Tibial artery (tissue), 4 donors: Measurements from ENCODE around the gene IGF1R.

Source experiments
- DNase-seq, 2 donors: peaks; one replicate each; pipeline ENCODE4 v3.0.0-alpha.2; 2019
- H3K27ac ChIP-seq, 2 donors: fragments of 200-600 bp; sonication (generic) in 1 of 2; 1 replicate in 1 of 2; 2 replicates in 1 of 2; pipeline ENCODE4 v1.5.1; 2018 to 2019; ENCODE audit warnings: mild to moderate bottlenecking in 1 of 2
- H3K27me3 ChIP-seq, 2 donors: fragments of 200-600 bp; sonication (generic) in 1 of 2; one replicate each; pipeline versions ENCODE4 v1.5.1 to v1.6.0; 2016 to 2019
- H3K36me3 ChIP-seq, 3 donors: fragments of 200-600 bp; sonication (generic) in 2 of 3; one replicate each; pipeline ENCODE4 v1.5.1; 2016 to 2019; ENCODE audit warnings: mild to moderate bottlenecking in 2 of 3
- H3K4me1 ChIP-seq, 4 donors: fragments of 200-600 bp; sonication (generic) in 2 of 4; 1 replicate in 3 of 4; 2 replicates in 1 of 4; pipeline ENCODE4 v1.5.1; 2016 to 2019
- H3K4me3 ChIP-seq, 2 donors: fragments of 200-600 bp; sonication (generic) in 1 of 2; 1 replicate in 1 of 2; 2 replicates in 1 of 2; pipeline ENCODE4 v1.5.1; 2018 to 2019; ENCODE audit warnings: mild to moderate bottlenecking in 2 of 2
- H3K9me3 ChIP-seq, 3 donors: fragments of 200-600 bp; sonication (generic) in 1 of 3; one replicate each; pipeline ENCODE4 v1.5.1; 2016 to 2019
- intact Hi-C: fragments of 100-400 bp; cut with DNase I; formaldehyde crosslinking; loops from one replicate; pipeline ENCODE4 v1.15.0; 2023; ENCODE audit warnings: low total_unique reads
- TF ChIP-seq, protein P1 (sequence below), 2 experiments: fragments of 200-600 bp in 1 of 2; fragments of 450-650 bp in 1 of 2; IDR thresholded peaks; one replicate each; pipeline ENCODE4 v1.5.1; 2017 to 2019; ENCODE audit warnings: antibody characterized with exemption in 2 of 2, mild to moderate bottlenecking in 1 of 2, moderate library complexity in 1 of 2

The IGF1R gene

DNA sequence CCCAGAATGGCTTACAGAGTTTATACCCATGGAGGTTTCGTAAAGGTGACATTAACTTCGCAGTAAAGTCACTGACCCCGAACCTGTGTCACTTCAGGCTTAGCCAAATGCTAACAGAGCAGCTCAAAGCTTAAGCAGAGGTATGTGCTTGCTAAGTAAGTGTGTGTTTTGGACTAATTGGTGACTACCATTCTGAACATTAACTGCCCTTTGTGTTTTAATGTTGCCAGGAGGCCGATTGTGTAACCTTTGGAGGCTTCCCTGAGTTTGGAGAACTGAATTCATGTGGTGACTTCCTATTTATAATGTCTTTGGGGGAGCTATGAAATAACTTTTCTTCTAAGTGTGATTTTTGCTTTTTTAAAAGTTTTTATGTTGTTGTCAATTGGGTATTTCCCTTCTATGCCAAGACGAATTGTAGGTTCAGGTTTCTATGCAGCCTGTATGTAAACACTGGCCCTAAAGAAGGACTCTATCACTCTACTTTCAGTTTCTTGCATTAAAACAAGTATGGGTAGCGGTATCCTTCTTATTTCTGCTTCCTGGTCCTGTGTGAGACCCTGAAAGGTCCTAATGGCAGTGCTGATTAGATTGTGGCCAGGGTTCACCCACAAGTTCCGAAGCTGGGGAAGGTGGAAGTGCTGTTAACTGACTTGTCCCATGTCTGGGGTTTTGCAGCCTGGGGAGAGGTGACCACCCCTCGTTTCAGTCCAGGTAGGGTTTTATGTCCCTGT, 86.3 kb downstream of the IGF1R start:
- H3K9me3 ChIP-seq: no peaks in the 10 kb centered on the region
- peak overlapping the region; percentile 56 to 81 for H3K27ac ChIP-seq
- H3K27me3 ChIP-seq: no peaks in the 10 kb centered on the region
- TF ChIP-seq, protein P1, sequence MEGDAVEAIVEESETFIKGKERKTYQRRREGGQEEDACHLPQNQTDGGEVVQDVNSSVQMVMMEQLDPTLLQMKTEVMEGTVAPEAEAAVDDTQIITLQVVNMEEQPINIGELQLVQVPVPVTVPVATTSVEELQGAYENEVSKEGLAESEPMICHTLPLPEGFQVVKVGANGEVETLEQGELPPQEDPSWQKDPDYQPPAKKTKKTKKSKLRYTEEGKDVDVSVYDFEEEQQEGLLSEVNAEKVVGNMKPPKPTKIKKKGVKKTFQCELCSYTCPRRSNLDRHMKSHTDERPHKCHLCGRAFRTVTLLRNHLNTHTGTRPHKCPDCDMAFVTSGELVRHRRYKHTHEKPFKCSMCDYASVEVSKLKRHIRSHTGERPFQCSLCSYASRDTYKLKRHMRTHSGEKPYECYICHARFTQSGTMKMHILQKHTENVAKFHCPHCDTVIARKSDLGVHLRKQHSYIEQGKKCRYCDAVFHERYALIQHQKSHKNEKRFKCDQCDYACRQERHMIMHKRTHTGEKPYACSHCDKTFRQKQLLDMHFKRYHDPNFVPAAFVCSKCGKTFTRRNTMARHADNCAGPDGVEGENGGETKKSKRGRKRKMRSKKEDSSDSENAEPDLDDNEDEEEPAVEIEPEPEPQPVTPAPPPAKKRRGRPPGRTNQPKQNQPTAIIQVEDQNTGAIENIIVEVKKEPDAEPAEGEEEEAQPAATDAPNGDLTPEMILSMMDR (IDR thresholded peaks at IDR 0.05): no peak
- peak overlapping the region in 1 of 2 donors; percentile 3 for H3K4me3 ChIP-seq
- intact Hi-C loops: no loop called here
- DNase-seq: no peak
- no peaks in the 10 kb centered on the region for H3K36me3 ChIP-seq
- H3K4me1 ChIP-seq: peaks cover 0 to 99% (median 82%) of the 10 kb centered on the region in 4 donors

DNA sequence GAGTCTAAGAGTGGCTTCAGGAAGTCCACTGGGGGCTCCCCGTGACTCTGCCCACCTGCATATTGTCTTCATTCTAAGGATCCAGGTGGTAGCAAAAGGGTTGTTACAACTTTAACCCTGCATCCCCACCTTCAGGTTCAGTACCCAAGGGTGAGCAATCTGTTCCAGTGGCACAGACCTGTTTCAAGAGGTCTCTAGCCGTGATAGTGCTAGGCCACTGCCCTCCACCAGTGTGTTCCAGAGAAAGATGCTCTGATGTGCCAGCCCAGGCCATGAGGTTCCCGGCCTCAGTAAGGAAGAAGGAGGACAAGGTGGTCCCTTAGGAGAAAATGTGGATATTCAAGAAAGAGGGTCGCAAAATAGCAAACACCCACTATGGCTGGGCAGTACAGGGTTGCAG, 87.0 kb downstream of the IGF1R start:
- H3K27me3 ChIP-seq: no peaks in the 10 kb centered on the region
- peak overlapping the region; percentile 56 to 81 for H3K27ac ChIP-seq
- no peaks in the 10 kb centered on the region for H3K36me3 ChIP-seq
- TF ChIP-seq, protein P1 (IDR thresholded peaks at IDR 0.05): no peak
- H3K4me3 ChIP-seq: no peak overlapping the region
- intact Hi-C loops: no loop called here
- H3K4me1 ChIP-seq: peaks cover 0 to 99% (median 76%) of the 10 kb centered on the region in 4 donors
- H3K9me3 ChIP-seq: no peaks in the 10 kb centered on the region
- no peak for DNase-seq

DNA sequence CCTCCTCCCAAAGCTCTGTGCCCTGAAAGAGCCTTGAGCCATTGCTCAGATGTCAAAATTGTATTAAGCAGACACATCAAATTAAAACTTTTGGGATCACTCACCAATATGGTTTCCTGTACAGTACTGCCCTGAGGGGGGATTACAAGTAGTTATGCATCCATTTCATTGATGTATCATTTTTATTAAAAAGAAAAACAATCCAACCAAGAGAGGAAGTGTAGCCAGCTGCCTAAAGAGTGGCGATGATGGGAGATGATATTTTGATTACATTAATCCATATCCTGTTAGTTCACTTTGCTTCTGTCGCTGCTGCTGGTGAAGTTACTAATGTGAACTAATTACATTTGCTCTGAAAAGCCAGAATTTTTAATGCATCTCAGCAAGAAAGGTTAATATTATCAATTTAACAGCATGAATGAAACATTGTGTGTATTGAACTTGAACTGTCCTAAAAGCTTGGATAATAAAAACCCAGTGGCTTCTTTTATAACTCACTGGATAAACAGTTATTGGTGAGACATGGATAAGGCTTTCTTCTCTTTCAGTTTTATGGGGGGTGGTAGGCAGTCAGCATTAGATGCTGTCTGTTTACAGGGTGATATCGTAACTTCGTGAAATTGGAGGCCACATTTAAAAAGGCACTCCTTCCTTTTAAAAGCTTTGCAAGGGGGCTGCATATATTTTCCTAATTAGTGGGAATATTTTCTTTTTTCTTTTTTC, 87.7 kb downstream of the IGF1R start:
- no peaks in the 10 kb centered on the region for H3K27me3 ChIP-seq
- intact Hi-C loops: no loop called here
- no peak for DNase-seq
- peaks cover 0 to 99% (median 73%) of the 10 kb centered on the region in 4 donors for H3K4me1 ChIP-seq
- H3K36me3 ChIP-seq: no peaks in the 10 kb centered on the region
- TF ChIP-seq, protein P1 (IDR thresholded peaks at IDR 0.05): no peak
- peak overlapping the region in 1 of 2 donors; percentile 81 for H3K27ac ChIP-seq
- H3K9me3 ChIP-seq: no peaks in the 10 kb centered on the region
- H3K4me3 ChIP-seq: no peak overlapping the region

DNA sequence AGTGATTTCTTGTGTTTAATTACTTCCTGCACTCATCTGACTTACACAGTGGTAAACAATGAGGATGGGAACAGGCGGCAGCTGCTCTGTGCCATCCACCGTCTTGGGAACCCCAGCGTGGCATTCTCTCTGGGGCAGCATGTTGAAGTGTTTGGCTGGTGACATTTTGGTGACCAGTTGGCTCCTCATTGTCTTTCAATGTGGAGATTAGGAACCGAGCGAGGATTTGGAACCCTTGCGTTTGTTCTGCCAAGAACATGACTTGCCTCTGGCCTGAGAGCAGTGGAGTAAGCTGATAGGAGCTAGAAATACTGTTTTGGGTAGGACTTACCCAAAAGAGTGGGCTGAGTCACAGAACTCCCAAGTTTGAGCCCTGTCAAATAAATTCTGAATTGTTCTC, 88.8 kb downstream of the IGF1R start:
- no peak for DNase-seq
- Histone ChIP-seq H3K36me3 (no peaks in the 10 kb centered on the region), H3K4me1 (peaks cover 0 to 99% (median 64%) of the 10 kb centered on the region in 4 donors), H3K9me3 (no peaks in the 10 kb centered on the region), H3K4me3 (no peak overlapping the region), H3K27ac (peak overlapping the region in 1 of 2 donors; percentile 31), H3K27me3 (no peaks in the 10 kb centered on the region)
- intact Hi-C loops: no loop called here
- TF ChIP-seq, protein P1 (IDR thresholded peaks at IDR 0.05): no peak

- DNase-seq: no peak
- Histone ChIP-seq H3K27me3 (no peaks in the 10 kb centered on the region), H3K4me3 (no peak overlapping the region), H3K4me1 (peaks cover 0 to 99% (median 59%) of the 10 kb centered on the region in 4 donors), H3K9me3 (no peaks in the 10 kb centered on the region), H3K27ac (peak overlapping the region in 1 of 2 donors; percentile 31), H3K36me3 (no peaks in the 10 kb centered on the region)
- intact Hi-C loops: no loop called here
- TF ChIP-seq, protein P1 (IDR thresholded peaks at IDR 0.05): no peak
These were observed 89.4 kb downstream of the IGF1R start for GRCh38 chr15:98737721-98738120.
